Heart left ventricle (tissue), 16 donors: ENCODE results near the gene LSR. TPM values are rescaled to one million over a fixed set of nuclear protein-coding genes. Genes with fewer than 3 reads are reported as not detected.

ENCODE experiments used
- ATAC-seq, 4 donors: fragments of 200-7000 bp; cut with Tn5 transposase; one replicate each; pipeline ENCODE4 v1.9.1; 2020 to 2022; ENCODE audit warnings: moderate library complexity in 4 of 4, mild to moderate bottlenecking in 3 of 4, moderate number of reproducible peaks in 1 of 4
- DNase-seq, 5 donors: peaks; one replicate each; pipeline ENCODE4 v3.0.0-alpha.2; 2020
- H3K27ac ChIP-seq, 12 donors: fragments of 200-600 bp; sonication (generic) in 4 of 12; one replicate each; pipeline versions ENCODE4 v1.5.0 to v1.8.0; 2016 to 2022; ENCODE audit warnings: mild to moderate bottlenecking in 2 of 12
- H3K27me3 ChIP-seq, 9 donors: fragments of 200-600 bp; sonication (generic) in 2 of 9; one replicate each; pipeline versions ENCODE4 v1.5.1 to v1.8.0; 2016 to 2022; ENCODE audit warnings: mild to moderate bottlenecking in 3 of 9
- H3K36me3 ChIP-seq, 9 donors: fragments of 200-600 bp; sonication (generic) in 2 of 9; one replicate each; pipeline versions ENCODE4 v1.5.0 to v1.8.0; 2018 to 2022; ENCODE audit warnings: mild to moderate bottlenecking in 2 of 9
- H3K4me1 ChIP-seq, 12 donors: fragments of 200-600 bp; sonication (generic) in 4 of 12; one replicate each; pipeline versions ENCODE4 v1.5.0 to v1.8.0; 2016 to 2022; ENCODE audit warnings: mild to moderate bottlenecking in 3 of 12
- H3K4me3 ChIP-seq, 12 donors: fragments of 200-600 bp; sonication (generic) in 4 of 12; one replicate each; pipeline versions ENCODE4 v1.5.0 to v1.8.0; 2017 to 2022; ENCODE audit warnings: mild to moderate bottlenecking in 9 of 12, moderate library complexity in 4 of 12
- H3K9me3 ChIP-seq, 12 donors: fragments of 200-600 bp; sonication (generic) in 4 of 12; one replicate each; pipeline versions ENCODE4 v1.5.0 to v1.8.0; 2016 to 2022; ENCODE audit warnings: mild to moderate bottlenecking in 1 of 12
- CTCF ChIP-seq, 12 donors: fragments of 200-600 bp; sonication (generic) in 4 of 12; IDR thresholded peaks; one replicate each; pipeline versions ENCODE4 v1.5.0 to v1.8.0; 2018 to 2022; ENCODE audit warnings: antibody characterized with exemption in 12 of 12, mild to moderate bottlenecking in 5 of 12
- POLR2A ChIP-seq, 2 donors: fragments of 450-650 bp; IDR thresholded peaks; one replicate each; pipeline ENCODE4 v1.6.1; 2017; ENCODE audit warnings: antibody characterized with exemption in 2 of 2, mild to moderate bottlenecking in 2 of 2, moderate library complexity in 2 of 2
- WGBS, 4 donors: extraction: QIAGEN DNeasy Blood & Tissue Kit in 2 of 4; methylation state at CpG; one replicate each; pipeline versions ENCODE4 v1.1.5 to v1.1.7; 2013 to 2018; 5-methylcytosine and 5-hydroxymethylcytosine counted together
- intact Hi-C, 10 donors: fragments of 100-400 bp; cut with DNase I; formaldehyde crosslinking; loops; one replicate each; pipeline versions ENCODE4 v1.11.1 to v1.14.2; 2022
- polyA plus RNA-seq, 2 donors: library from polyadenylated mRNA; stranded (reverse); fragments of 200-250 nt; gene quantifications; one replicate each; pipeline ENCODE4 v1.2.3, GENCODE V29; 2013
- total RNA-seq, 9 donors: library from RNA; depleted of rRNA in 2 of 9; stranded (reverse); fragments of >200 nt in 2 of 9; fragmentation: NEBNext Ultra II Directional in 3 of 9; extraction: Animal tissue kit (Norgen Biotek cat#: 25700) in 3 of 9; gene quantifications; one replicate each; pipeline versions ENCODE4 v1.1.0 to v1.2.4, GENCODE V29; 2016 to 2023
- donor health status: ischemic (EF 13 %, LVEDD 7.1; RV severe dilation, severe dysfunction).
- donor health status: healthy with polysubstance abuse.
- donor health status: DM: no; HTN: yes; CAD: no.
- donor health status: DM: no; HTN: no; CAD: no.
- donor health status: ischemic (EF 25% LVEDD 6.9; RV normal size, moderate dysfunction).
- donor health status: ischemic (EF 25% LVEDD 5.7; RV mildly dilated, moderate dysfunction).
- donor health status: healthy.
- donor health status: DM: yes; HTN: yes; CAD: no.
- donor health status: ischemic (EF 35%, LVEDD 5.7; RV mildly dilated, moderate dysfunction).
- donor health status: nonischemic (EF 11% LVEDD 7.7; RV severe dilation, severe dysfunction).
- donor health status: DM: yes; HTN: yes; CAD: no.
- donor health status: PGD.
- donor health status: ischemic (EF 29% LVEDD 5.4; RV normal size, mild dysfunction).
- donor health status: nonischemic (EF 23%, LVEDD 6.1; RV moderate dilation, normal function).

LSR gene
- total and polyA plus RNA-seq, 11 donors, result 2.8 to 10.5 (median 5.3) TPM

- Histone ChIP-seq H3K9me3 (peaks cover 0 to 9% (median 0%) of the 10 kb centered on the region in 12 donors), H3K4me1 (peaks cover 0 to 51% (median 26%) of the 10 kb centered on the region in 12 donors), H3K27ac (no peak overlapping the region), H3K4me3 (no peak overlapping the region), H3K27me3 (no peaks in the 10 kb centered on the region), H3K36me3 (no peaks in the 10 kb centered on the region)
- TF ChIP-seq POLR2A (IDR thresholded peaks at IDR 0.05) (no peak), CTCF (IDR thresholded peaks at IDR 0.05) (no peak)
- DNase-seq, result no peak
- intact Hi-C loops, result no loop called here
- no peak for ATAC-seq
- WGBS, 4 donors, result 87 to 92% (median 88%) methylated on average over 7 to 8 of the region's 8 CpGs
Observed at GRCh38 chr19:35216016-35216832, 32.6 kb upstream of the LSR start.

- DNase-seq, result peak in 2 of 5 donors; percentile 30 to 37
- intact Hi-C loops, result no loop called here
- peak in 1 of 4 donors; percentile 23 for ATAC-seq
- Histone ChIP-seq H3K27me3 (no peaks in the 10 kb centered on the region), H3K4me1 (peaks cover 0 to 43% (median 23%) of the 10 kb centered on the region in 12 donors), H3K27ac (peak overlapping the region in 2 of 12 donors; percentile 30 to 55), H3K9me3 (peaks cover 0 to 9% (median 0%) of the 10 kb centered on the region in 12 donors), H3K36me3 (no peaks in the 10 kb centered on the region), H3K4me3 (no peak overlapping the region)
- 54 to 86% (median 68%) methylated on average over 3 of the region's 3 CpGs for WGBS, 4 donors
- no peak for TF ChIP-seq CTCF (IDR thresholded peaks at IDR 0.05)
- TF ChIP-seq POLR2A (IDR thresholded peaks at IDR 0.05), result no peak
Observed at GRCh38 chr19:35216833-35217648, 31.8 kb upstream of the LSR start.

GRCh38 chr19:35217649-35217990 lies 31.2 kb upstream of the LSR start:
- intact Hi-C loops, result no loop called here
- Histone ChIP-seq H3K4me1 (peaks cover 0 to 37% (median 21%) of the 10 kb centered on the region in 12 donors), H3K27ac (peak overlapping the region in 2 of 12 donors; percentile 30 to 55), H3K36me3 (no peaks in the 10 kb centered on the region), H3K27me3 (no peaks in the 10 kb centered on the region), H3K9me3 (peaks cover 0 to 9% (median 0%) of the 10 kb centered on the region in 12 donors), H3K4me3 (no peak overlapping the region)
- TF ChIP-seq CTCF (IDR thresholded peaks at IDR 0.05), result no peak
- no peak for TF ChIP-seq POLR2A (IDR thresholded peaks at IDR 0.05)
- DNase-seq (no peak), ATAC-seq (no peak)

- Histone ChIP-seq H3K27me3 (no peaks in the 10 kb centered on the region), H3K4me1 (peaks cover 0 to 23% (median 8%) of the 10 kb centered on the region in 12 donors), H3K4me3 (no peak overlapping the region), H3K27ac (no peak overlapping the region), H3K36me3 (no peaks in the 10 kb centered on the region), H3K9me3 (peaks cover 0 to 9% (median 0%) of the 10 kb centered on the region in 12 donors)
- ATAC-seq (no peak), DNase-seq (no peak)
- intact Hi-C loops, result no loop called here
- TF ChIP-seq POLR2A (IDR thresholded peaks at IDR 0.05), result no peak
- TF ChIP-seq CTCF (IDR thresholded peaks at IDR 0.05), result no peak
- WGBS, 4 donors, result 90 to 97% (median 92%) methylated on average over 1 of the region's 1 CpG
Observed at GRCh38 chr19:35219008-35219407, 29.8 kb upstream of the LSR start.
